NCI-H2107 treated with DMSO at 0.1 percent for 48 hours (cell line): ENCODE results near the gene ABCA8.

Source experiments
- DNase-seq: peaks from one replicate; lab custom pipeline; 2025; ENCODE audit not compliant: unreplicated experiment; lab: John Stamatoyannopoulos, UW

Gene ABCA8

DNA sequence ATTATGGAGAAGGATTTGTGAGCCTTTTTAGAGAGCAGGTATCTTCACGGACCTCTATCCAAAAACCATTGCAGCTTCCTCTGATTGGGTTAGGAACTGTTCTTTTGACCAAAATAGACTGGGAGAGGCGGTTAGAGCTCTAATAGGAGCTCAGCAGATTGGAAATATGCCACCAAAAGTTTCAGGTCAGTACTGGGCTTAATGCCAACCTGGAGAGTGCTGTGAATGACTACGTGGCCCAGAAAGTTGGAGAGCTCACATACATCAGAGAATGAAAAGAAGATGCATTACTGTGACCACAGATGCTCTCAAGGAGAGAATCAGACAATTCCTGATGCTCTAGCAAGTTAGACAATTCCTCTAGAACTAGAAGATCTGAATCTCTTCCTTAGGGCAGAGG lies 86.5 kb downstream of the ABCA8 start:
- DNase-seq = no peak

DNA sequence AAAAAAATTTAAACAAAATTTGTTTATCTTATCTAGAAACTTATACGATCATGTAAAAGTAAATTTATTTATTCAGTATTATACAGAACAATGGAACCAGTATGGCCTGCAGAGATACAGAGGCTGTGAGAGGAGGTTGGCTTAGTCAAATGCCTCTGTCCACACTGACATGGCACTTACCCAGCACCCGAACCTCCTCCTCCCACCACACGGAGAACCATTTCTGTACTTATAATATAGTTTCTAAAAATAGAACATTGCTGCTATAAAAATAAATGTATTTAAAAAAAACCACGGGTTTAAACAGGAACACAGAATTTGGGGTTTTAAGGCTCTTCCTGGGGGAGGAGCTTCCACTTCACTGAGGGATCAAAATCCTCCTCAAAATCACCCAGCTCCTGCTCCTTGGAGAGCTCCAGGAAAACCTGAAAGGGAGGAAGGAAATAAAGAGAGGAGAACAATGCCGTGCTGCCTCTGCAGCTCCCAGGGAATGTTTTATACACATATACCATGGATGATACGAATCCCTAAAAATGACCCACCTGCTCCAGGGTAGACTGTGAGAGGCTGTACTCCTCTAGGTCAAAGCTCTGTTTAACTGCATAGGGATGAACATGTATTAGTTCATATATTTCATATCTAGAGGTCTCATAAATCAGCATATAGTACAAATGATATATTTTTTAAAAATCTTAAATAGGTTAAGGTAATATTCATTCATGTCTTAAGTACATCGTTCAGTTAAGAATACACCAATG lies 87.3 kb downstream of the ABCA8 start:
- DNase-seq = no peak

DNA sequence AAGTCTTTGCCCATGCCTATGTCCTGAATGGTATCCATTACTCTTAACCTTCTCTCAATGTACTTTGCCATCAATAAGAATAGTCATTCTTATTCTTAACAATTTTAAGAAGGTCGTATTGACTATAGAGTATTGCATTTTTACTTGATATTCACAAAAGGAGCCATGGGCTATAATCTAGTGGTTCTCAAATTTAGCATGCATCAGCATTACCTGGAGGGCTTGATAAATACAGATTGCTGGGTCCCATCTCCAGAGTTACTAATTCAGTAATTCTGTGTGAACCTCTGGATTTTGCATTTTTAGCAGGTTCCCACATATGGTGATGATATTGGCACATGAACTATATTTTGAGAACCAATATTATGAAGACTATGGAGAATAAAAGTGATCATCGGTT lies 89.6 kb downstream of the ABCA8 start:
- no peak for DNase-seq

DNA sequence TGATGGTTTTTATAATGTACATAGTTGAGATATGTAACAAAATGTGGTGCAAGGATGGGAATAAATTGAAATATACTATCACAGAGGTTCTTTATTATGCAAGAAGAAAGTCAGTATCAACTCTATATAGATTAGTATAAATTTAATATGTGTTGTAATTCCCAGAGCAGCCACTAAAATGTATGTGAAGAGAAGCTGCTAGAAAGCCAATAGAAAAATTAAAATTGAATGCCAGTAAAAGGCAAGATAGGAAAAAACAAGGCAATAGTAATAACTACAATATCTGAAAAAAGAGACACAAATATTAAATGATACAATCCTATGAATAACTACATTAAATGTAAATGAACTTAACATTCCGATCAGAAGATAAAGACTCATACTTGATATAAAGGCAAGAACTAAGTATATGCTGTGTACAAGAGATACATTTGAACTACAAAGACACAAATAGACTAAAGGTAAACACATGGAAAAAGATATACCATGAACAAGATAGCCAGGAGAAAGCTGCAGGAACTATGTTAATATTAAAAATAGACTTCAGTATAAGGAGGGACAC lies 92.0 kb downstream of the ABCA8 start:
- no peak for DNase-seq

DNA sequence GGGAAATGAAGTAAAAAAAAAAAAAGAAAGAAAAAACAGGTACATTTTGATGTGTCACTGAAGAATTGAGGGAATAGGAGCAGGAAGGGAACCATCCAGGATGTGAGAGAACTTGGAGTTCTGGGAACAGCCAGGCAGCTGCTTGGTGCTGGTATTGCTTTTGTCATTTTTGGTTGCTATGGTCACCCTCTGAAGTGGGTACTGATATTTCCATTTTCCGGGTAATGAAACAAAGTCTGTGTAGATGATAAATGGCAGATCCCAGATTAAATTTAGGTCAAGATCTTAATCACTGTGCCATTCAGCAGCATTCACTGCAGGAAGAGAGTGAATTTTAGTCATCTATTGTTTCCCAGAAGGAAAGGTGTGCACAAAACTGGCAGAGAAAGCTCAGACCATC lies 93.6 kb downstream of the ABCA8 start:
- DNase-seq = peak; percentile 39

DNA sequence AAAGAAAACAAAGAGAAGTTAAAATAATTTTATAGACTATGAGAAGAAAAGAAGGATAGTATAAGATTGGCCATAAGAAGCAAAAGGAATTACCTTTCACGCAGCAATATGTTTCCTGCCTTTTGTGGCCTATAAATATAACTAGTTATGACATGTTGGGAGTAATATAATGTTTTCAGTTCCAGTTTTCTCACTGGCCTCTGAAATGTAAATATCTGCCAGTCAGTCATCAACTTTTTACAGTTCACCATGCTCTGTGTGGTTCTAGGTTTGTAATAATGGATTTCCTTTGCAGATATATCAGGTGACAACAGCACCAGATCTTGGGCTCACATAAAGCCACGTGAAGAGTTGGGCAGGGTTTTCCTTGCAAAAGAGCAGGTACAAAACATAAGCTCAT lies 94.3 kb downstream of the ABCA8 start:
- no peak for DNase-seq

DNA sequence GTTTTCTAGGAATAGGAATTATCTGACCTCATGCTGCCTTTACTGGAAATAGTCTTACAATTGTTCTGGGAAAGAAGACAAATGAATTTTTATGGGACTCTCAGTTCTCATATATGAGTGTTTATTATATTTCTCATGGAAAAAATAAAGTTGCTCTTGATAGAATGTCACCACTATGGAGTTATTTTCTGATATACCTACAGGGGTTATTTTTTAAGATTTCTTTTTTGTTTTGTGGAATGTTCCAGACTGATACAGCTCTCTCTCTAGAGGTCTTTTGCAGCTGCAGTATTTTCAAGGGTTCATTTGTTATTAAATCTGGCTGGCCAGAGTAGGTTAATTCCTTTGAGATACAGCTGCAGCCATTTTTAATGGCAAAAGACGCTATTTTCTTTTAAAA lies 100.7 kb downstream of the ABCA8 start:
- no peak for DNase-seq

DNA sequence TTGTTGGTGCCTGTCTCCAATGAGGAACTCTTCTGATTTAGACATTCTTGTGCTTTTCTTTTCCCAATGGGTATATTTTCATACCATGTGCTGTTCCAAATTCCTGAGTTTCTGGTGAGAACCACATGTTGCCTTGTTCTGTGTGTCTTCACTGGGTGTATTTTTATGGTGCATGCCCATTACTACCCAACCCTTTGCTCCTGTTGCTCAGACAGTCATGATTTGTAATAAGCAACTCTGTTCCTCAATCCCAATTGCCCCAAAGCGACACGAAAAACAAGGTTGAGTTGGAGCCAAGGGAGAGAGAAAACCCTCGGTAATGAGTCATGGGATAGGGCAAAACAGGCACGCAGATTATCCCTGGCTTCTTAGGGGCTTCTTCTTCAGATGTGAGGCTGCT lies 101.8 kb downstream of the ABCA8 start:
- DNase-seq = no peak

DNA sequence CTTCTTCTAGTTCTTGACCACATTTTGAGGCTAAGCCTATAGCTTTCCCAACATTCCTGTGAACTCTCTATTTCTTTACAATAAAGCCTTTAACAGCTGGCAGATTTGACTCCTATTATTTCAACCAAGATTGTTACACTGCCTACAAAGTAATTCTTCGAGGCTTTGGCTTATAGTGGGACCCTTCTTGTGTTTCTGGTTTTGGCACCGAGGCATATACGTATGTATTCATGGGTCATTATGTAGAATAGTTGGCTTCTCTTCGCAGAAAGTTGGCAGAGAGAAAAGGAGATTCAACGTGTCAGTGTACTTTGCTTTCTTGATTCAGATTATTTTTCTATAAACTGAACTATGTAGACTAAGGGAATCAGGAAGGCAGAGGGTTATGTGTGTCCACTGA lies 102.2 kb downstream of the ABCA8 start:
- no peak for DNase-seq

DNA sequence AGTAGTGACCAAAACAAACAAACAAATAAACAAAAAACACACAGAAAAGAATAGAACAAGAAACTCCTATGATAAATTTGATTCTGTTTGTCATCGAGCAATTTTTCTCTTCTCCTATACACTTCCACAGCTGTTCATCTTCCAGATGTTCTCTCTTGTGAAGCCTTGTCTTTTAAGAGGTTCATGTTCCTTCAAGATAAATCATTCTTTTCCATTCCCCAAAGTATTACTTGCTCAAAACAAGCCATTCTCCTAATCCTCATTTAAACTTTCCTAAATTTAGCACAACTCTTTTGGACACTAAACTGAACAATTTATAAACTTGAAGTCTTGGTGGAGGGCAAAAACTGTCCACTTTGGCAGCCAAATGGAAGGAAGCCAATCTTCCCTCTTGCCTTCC lies 103.3 kb downstream of the ABCA8 start:
- DNase-seq = no peak

DNA sequence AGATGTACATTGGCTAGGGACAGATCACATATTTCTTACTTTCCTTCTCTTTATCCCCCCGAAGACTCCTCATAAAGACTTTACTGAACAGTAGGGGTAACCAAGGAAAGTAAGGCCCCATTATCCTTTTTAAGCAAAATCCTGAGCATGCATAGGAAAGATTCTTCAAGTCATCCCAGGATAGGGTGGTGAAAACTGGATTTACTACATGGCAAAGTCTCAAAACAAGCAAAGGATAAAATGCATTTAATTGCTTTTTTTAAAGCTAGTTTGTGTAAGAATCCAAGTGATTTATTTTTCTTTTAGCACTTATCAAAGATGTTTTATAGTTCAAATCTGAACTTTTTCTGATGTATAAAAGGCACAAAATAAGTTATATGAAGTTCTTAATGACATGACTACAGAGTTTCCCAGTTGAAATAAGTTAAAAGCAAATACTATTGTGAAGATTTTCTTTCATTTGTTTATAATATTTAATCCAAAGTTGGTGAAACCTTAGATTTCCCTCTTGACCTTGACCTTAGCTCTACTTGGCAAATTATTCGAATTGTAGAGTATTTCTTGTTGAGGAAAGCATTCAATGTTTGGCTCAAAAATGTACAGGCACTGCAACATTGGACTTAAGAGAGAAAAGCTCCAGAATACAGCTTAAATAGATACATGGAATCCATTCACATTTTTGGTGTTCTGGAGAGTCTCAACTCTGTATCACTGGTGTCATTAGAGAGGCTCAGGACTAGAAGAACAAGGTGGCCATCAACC lies 104.3 kb downstream of the ABCA8 start:
- DNase-seq = no peak

DNA sequence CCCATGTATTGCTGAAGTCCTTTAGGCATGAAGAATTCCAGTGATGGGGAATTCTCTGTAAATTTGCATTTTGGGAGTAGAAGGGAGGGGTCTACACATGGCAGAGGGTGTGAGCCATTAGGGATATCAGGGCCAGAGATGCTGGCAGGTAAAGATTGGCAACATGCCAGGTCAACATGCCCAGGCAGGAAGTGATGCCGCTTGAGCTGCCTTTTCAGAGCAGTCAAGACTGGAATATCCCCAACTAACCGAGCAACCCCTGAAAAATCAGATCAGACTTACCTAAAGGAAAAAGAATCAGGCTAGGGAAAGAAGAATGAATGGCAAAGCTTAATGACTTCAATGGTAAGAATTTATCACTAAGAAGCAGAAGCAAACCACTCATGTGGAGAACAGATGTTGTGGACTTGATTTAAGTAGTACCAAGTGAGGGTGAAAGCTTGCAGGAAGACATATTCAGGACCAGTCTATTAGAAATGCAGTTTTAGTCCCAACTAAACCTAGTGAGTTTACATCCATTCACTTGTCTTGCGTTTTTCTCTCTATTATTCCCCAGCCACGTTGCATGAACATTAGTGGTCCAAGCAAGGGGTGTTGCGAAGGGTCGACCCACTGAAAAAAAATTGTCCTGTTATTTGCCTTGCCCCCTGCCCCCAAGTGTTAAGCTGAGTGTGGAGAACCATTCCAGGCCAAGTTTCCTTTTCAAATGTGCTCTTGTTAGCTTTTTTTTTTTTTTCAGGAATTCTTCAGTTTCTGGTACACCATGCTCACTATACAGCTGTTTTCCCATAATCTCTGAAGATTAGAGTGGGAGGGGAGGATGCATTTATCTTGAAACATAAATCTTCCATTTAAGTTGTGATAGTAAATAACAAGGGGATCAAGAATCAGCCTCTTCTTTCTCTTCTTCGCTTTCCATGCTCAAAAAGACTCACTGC lies 105.2 kb downstream of the ABCA8 start:
- DNase-seq = no peak

DNA sequence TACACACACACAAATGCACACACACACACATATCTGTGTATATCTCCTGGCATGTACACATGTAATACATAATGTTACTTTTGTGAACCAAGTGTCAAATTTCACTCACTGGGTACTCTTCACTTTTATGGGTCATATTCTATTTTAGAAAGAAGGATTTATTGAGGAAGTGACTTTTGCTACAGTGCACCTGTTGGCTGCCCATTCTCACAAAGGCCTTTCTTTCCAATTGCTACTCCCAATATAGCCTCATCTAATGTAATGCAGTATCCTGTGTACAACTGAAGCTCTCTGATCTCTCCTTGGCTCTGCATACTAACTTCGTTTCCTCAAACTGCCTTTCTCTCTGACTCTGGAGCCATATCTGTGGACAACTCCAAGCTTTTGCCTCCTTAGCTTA lies 107.5 kb downstream of the ABCA8 start:
- DNase-seq = no peak

DNA sequence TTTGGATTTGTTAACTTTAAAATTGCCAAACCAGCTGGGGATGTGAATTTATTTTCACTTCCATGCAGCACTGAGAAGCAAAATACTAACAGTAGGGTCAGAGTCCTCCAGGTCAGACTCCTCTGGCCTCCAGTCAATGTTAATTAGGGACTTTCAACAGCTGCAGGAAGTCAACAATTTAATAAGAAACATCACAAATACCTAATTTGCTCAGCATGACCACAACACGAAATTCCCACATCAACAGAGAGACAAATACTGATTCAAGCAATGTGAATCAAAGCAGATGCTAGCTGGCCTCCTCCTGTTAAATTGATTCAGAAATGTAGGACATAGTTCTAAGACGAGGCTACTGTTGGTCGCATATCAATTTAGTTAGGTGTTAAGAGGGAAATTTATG lies 111.7 kb downstream of the ABCA8 start:
- no peak for DNase-seq

DNA sequence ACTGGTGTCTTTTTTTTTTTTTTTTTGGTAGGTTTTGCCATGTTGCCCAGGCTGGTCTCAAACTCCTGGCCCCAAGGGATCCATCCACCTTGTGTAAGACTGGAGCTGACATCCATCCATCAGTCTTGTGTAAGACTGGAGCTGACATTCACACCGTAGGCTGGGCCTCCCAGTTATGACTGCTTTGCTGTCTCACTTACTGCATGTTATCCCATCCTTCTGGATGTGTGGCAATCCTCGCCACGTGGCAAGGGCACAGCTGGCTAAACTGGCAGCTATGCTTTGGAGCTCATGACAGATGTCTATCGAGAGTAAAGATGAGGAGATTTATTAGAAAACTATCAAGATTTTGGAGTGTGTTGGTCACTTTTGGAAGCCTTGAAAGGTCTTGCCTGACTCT lies 115.1 kb downstream of the ABCA8 start:
- no peak for DNase-seq

DNA sequence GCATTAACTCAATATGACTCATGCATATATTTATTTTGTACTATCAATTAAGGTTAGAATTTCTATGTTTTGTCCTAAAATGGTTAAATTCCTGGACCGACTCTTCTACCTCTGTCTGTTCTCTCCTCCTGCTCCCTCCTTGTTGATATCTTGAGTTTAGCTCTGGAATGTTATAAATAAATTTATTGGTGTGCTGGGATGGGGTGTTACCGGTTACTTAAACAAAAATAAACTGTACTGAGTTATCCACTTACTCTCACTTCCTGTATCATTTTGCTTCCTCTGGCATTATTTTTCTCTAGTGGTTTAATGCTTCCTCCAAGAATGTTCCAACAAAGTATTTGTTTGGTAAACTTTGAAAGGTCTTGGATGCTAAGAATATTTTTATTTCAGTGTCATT lies 120.1 kb downstream of the ABCA8 start:
- no peak for DNase-seq

DNA sequence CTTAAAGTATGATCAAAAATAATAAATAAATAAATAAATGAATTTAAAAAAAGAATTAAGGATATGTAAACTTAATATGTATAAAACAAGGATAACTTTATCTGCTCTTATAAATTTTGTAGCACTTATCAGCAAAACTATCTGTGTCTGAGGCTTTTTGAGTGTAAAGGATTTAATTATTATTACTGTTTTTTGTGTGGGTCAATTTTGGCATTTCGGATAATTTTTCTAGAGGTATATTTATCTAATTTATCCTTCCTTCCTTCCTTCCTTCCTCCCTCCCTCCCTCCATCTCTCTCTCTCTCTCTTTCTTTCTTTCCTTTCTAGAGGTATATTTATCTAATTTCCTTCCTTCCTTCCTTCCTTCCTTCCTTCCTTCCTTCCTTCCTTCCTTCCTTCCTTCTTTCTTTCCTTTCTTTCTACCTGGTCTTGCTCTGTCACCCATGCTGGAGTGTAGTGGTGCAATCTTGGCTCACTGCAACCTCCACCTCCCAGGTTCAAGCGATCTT lies 120.8 kb downstream of the ABCA8 start:
- DNase-seq = no peak

DNA sequence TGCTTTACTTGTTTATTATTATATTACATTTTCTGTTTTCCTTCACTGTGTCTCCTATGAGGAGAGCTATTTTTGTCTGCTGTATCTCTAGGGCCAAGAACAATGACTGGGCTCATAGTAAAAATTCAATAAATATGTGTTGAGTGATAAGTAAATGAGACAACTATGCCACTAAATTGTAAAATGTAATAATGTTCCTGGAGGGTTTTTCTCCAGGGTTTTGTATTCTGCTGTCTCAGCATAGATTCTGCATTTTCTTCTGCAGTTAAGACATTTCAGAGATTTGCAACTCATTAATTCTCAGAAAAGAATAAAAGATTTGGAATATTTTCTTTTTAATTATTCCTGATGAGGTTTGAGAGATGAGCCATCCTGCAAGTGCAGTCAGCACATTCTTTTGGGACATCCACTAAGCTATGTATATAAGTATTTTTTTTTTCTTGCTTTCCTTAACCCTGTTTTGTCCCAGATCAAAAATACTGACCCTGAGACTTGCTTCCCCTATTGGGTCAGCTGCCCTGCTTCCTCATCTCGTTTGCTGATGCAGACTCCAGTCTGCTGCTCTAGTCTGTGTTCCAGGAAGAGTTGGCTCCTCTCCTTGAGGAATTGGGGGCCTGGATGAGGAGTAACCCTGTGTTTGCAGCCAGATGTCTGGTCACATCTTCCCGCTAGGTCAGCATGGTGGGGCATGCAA lies 122.9 kb downstream of the ABCA8 start:
- no peak for DNase-seq

DNA sequence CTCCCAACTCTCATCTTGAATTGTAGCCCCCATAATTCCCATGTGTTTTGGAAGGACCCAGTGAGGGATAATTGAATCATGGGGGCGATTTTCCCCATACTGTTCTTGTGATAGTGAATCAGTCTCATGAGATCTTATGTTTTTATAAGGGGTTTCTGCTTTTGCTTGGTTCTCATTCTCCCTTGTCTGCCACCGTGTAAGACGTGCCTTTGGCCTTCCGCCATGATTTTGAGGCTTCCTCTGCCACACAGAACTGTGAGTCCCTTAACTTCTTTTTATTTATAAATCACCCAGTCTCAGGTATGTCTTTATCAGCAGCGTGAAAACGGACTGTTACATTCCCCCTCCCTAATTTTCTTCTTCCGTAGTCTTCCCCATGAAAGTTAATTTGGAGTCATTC lies 124.0 kb downstream of the ABCA8 start:
- DNase-seq = no peak

DNA sequence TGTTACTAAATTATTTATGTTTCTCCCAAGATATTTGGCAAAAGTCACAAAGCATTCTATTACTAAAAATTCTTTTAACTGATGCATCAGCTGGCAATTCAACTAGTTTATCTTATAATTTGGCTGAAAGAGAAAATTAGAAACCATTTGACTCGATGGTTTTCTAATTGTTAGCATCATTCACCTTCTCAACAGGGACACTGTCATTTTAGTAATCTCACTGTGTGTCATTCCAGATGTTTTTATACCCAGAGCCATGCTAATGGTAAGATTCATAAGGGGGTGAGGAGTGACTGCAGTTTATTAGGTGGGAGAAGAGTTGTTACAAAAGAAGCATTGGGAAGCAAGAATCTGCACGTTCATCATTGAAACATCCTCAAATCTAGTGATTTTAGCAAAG lies 124.9 kb downstream of the ABCA8 start:
- DNase-seq = no peak

DNA sequence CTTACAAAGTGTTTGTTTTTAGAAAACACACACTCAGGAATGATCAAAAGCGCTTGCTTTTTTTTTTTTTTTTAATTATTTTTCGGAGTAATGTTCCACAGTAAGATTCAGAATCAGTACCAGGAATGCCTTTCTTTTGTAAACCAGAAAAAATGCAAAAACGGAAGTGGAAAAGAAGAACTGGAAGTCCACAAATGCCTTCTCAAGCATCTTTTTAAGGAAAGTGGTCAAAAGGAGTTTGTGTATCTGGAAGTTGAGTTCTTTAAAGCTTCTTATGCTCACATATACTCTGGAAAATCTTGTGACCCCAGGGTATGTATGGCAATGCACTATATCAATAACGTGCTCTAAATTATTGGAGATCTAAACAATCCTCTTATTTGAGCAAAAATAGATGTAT lies 126.0 kb downstream of the ABCA8 start:
- DNase-seq = no peak
